DND-41 (cell line): ENCODE results near the gene MEIS3.

ENCODE experiments used
- ATAC-seq: fragments of 200-7000 bp; cut with Tn5 transposase; 3 replicates; pipeline ENCODE4 v1.9.1; 2021; ENCODE audit warnings: low read depth; ENCODE audit not compliant: insufficient read depth
- DNase-seq: peaks from one replicate; pipeline ENCODE4 v3.0.0-alpha.2; 2020
- H2AFZ ChIP-seq: 2 replicates; pipeline ENCODE4 v1.6.0; 2012; ENCODE audit warnings: low read depth, low read length
- H3K27ac ChIP-seq: 2 replicates; pipeline ENCODE4 v1.5.1; 2012; ENCODE audit warnings: low read length, inconsistent platforms
- H3K27me3 ChIP-seq: fragments of 200-600 bp; sonication (generic); 2 replicates; pipeline ENCODE4 v1.6.0; 2012; ENCODE audit warnings: low read length, mild to moderate bottlenecking, inconsistent platforms; ENCODE audit not compliant: insufficient read depth, poor library complexity
- H3K36me3 ChIP-seq: 2 replicates; pipeline ENCODE4 v1.5.1; 2012; ENCODE audit warnings: low read length, inconsistent platforms; ENCODE audit not compliant: insufficient read depth
- H3K4me1 ChIP-seq: 2 replicates; pipeline ENCODE4 v1.5.1; 2012; ENCODE audit warnings: mild to moderate bottlenecking, low read length; ENCODE audit not compliant: insufficient read depth
- H3K4me2 ChIP-seq: 2 replicates; pipeline ENCODE4 v1.6.0; 2012; ENCODE audit warnings: mild to moderate bottlenecking, moderate library complexity, low read length, inconsistent platforms; ENCODE audit not compliant: insufficient read depth
- H3K4me3 ChIP-seq, 2 experiments: fragments of 200-600 bp in 1 of 2; shearing (Covaris generic) in 1 of 2; 2 replicates each; pipeline ENCODE4 v1.5.1; 2012 to 2016; ENCODE audit warnings: inconsistent platforms in 2 of 2, low read length in 2 of 2, mild to moderate bottlenecking in 2 of 2, low read depth in 1 of 2, moderate library complexity in 1 of 2
- H3K79me2 ChIP-seq: 2 replicates; pipeline ENCODE4 v1.6.0; 2012; ENCODE audit warnings: low read length, inconsistent platforms; ENCODE audit not compliant: insufficient read depth
- H3K9ac ChIP-seq: 2 replicates; pipeline ENCODE4 v1.6.0; 2012; ENCODE audit warnings: low read depth, mild to moderate bottlenecking, inconsistent platforms, low read length, moderate library complexity
- H3K9me3 ChIP-seq: 2 replicates; pipeline ENCODE4 v1.5.1; 2012; ENCODE audit warnings: low read length, moderate library complexity, mild to moderate bottlenecking, inconsistent platforms; ENCODE audit not compliant: insufficient read depth, severe bottlenecking
- H4K20me1 ChIP-seq: 2 replicates; pipeline ENCODE4 v1.6.0; 2012; ENCODE audit warnings: low read length; ENCODE audit not compliant: insufficient read depth
- CTCF ChIP-seq: IDR thresholded peaks from 2 replicates; pipeline ENCODE4 v1.5.1; 2012; ENCODE audit warnings: borderline replicate concordance, low read length, moderate library complexity, mild to moderate bottlenecking; ENCODE audit not compliant: poor library complexity, severe bottlenecking; ENCODE audit errors: extremely low read depth
- EZH2 ChIP-seq: IDR thresholded peaks from 3 replicates; pipeline ENCODE4 v1.6.1; 2012; ENCODE audit warnings: borderline replicate concordance, low read depth, mild to moderate bottlenecking, moderate library complexity, low read length, inconsistent platforms; ENCODE audit not compliant: severe bottlenecking

MEIS3 gene

GRCh38 chr19:47445527-47445926 is 26.2 kb upstream of the MEIS3 start:
- no peak overlapping the region for H3K27ac ChIP-seq
- H3K27me3 ChIP-seq = no peaks in the 10 kb centered on the region
- peaks cover 15% of the 10 kb centered on the region for H4K20me1 ChIP-seq
- TF ChIP-seq CTCF = no peak
- TF ChIP-seq EZH2 = no peak
- H3K4me1 ChIP-seq = peaks cover 11% of the 10 kb centered on the region
- ATAC-seq = no peak
- no peaks in the 10 kb centered on the region for H3K36me3 ChIP-seq
- H3K4me2 ChIP-seq = peak overlapping the region; percentile 52
- H2AFZ ChIP-seq = no peak overlapping the region
- no peak for DNase-seq
- no peak overlapping the region for H3K9ac ChIP-seq
- H3K9me3 ChIP-seq = no peaks in the 10 kb centered on the region
- H3K79me2 ChIP-seq = no peaks in the 10 kb centered on the region
- H3K4me3 ChIP-seq = no peak overlapping the region

DNA sequence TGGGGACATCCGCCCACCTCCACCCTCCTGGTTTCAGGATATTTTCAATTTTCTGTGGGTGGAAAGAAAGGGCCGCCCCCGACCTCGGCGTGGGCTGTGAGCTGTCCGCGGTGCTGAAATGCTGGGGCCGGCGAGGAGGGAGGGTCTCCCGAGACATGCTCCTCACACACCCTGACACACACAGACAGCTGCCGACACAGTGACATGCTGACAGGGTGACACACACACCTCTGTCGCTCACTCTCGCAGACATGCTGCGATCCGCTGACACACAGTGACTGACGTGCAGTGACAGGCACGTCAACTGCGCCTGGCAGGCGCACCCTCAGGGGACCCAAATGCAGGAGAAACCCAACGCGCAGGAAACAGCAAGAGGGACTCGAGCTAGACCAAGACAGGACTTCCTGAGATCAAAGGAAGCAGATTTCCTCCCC is 25.1 kb upstream of the MEIS3 start:
- H3K4me3 ChIP-seq = no peak overlapping the region
- no peaks in the 10 kb centered on the region for H3K9me3 ChIP-seq
- H3K9ac ChIP-seq = no peak overlapping the region
- DNase-seq (peak; percentile 67), ATAC-seq (peak; percentile 61)
- no peak overlapping the region for H3K27ac ChIP-seq
- no peaks in the 10 kb centered on the region for H3K36me3 ChIP-seq
- no peak overlapping the region for H3K4me2 ChIP-seq
- H3K79me2 ChIP-seq = no peaks in the 10 kb centered on the region
- no peaks in the 10 kb centered on the region for H3K27me3 ChIP-seq
- no peak overlapping the region for H2AFZ ChIP-seq
- H3K4me1 ChIP-seq = peaks cover 11% of the 10 kb centered on the region
- H4K20me1 ChIP-seq = peaks cover 15% of the 10 kb centered on the region
- TF ChIP-seq EZH2 (no peak), CTCF (no peak)

DNA sequence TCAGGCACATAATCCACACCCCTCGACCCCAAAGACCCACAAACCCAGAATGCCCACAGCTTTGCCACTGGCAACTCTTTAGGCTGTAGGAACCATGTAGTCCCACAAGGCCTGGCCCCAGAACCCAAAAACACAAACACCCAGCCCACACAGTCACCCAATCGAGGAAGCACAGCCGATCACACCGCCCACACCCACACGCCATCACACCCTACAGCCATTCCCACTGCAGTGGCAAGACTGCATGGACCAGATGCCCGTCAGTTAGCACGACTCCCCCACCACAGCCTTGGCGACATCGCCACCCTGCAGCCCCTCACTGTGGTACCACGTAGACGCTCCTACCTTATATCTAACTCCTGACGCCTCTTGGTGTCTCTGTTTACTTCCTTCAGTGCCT is 24.0 kb upstream of the MEIS3 start:
- Histone ChIP-seq H3K27ac (no peak overlapping the region), H3K4me2 (no peak overlapping the region), H3K4me1 (peaks cover 11% of the 10 kb centered on the region), H4K20me1 (peaks cover 20% of the 10 kb centered on the region), H2AFZ (no peak overlapping the region), H3K4me3 (no peak overlapping the region), H3K79me2 (no peaks in the 10 kb centered on the region), H3K36me3 (no peaks in the 10 kb centered on the region), H3K9ac (no peak overlapping the region), H3K27me3 (no peaks in the 10 kb centered on the region), H3K9me3 (no peaks in the 10 kb centered on the region)
- DNase-seq (no peak), ATAC-seq (no peak)
- TF ChIP-seq EZH2 = no peak
- TF ChIP-seq CTCF = no peak

DNA sequence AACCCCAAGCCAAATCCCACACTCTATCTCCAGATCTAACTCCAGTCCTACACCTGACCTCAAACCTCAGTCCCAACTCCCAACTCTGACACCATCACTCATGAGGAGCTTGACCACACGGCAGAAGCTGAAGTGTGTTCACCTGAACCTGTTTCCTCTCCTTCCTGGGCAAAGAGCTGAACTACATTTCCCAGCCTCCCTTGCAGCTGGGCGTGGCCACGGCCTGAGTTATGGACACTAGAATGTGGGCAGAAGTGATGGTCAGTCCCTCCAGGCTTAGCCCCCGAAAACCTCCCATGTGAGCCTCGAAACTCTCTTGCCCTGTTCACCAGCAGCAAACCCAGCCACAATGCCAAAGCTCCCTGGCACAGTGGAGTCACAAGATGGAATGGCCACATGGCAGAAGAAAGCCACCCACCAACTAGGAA is 19.5 kb upstream of the MEIS3 start:
- DNase-seq (no peak), ATAC-seq (no peak)
- no peak overlapping the region for H2AFZ ChIP-seq
- H3K27me3 ChIP-seq = no peaks in the 10 kb centered on the region
- no peak overlapping the region for H3K9ac ChIP-seq
- H4K20me1 ChIP-seq = peaks cover 33% of the 10 kb centered on the region
- H3K4me3 ChIP-seq = no peak overlapping the region
- H3K79me2 ChIP-seq = no peaks in the 10 kb centered on the region
- H3K4me2 ChIP-seq = no peak overlapping the region
- TF ChIP-seq EZH2 = no peak
- TF ChIP-seq CTCF = no peak
- no peaks in the 10 kb centered on the region for H3K9me3 ChIP-seq
- no peak overlapping the region for H3K27ac ChIP-seq
- peaks cover 12% of the 10 kb centered on the region; the same call in 1 of the 2 replicates for H3K4me1 ChIP-seq
- H3K36me3 ChIP-seq = no peaks in the 10 kb centered on the region
